ENCODE measurements around the gene C1orf94. TPM values are rescaled to one million over a fixed set of nuclear protein-coding genes. Genes with fewer than 3 reads are reported as not detected.

The C1orf94 gene
- total and polyA plus RNA-seq, 2 of the 8 experiments (the other 6 are each of a cell fraction or from before 2014, with no cell fraction given) = 5.8 to 12.5 TPM

GRCh38 chr1:34165422-34165921, 11.2 kb upstream of the C1orf94 start:
- Histone ChIP-seq H3K4me3 (ENCODE audit: extremely low read depth in 1 of 4, insufficient read depth in 2 of 4, low read depth in 3 of 4, low read length in 4 of 4) (peak overlapping the region; percentile 80 to 90 (median 82)), H3K79me1 (ENCODE audit: low read depth, low read length) (peaks cover 5% of the 10 kb centered on the region; the same call in 1 of the 2 replicates), H3K9me3 (ENCODE audit: insufficient read depth in 2 of 2, low read depth in 1 of 2, low read length in 1 of 2) (no peaks in the 10 kb centered on the region), H4K5ac (ENCODE audit: insufficient read length, low read depth, low read length) (peak overlapping the region; percentile 76), H2AFZ (ENCODE audit: low read length) (0 out of 2 replicates have a peak overlapping the region, but pooled peaks have one; percentile 68), H3K4ac (replicated peaks; ENCODE audit: insufficient read length, low read depth, low read length) (peak overlapping the region; percentile 63), H3K79me2 (ENCODE audit: control insufficient read depth in 1 of 2, insufficient read depth in 2 of 2, low read length in 2 of 2) (peaks cover 5 to 34% of the 10 kb centered on the region in 2 experiments), H4K8ac (ENCODE audit: extremely low read depth, insufficient read depth, low read length) (peak overlapping the region; percentile 52; the same call in 1 of the 2 replicates), H3K14ac (ENCODE audit: insufficient read length) (no peak overlapping the region), H3K23me2 (ENCODE audit: low read depth, low read length) (peaks cover 35% of the 10 kb centered on the region), H2AK5ac (ENCODE audit: low read depth, low read length) (peak overlapping the region; percentile 93; the same call in 1 of the 2 replicates), H3K23ac (ENCODE audit: insufficient read length) (no peak overlapping the region), H3K27me3 (replicated peaks in 1 of 4; ENCODE audit: control insufficient read depth in 3 of 4, extremely low read depth in 1 of 4, insufficient read depth in 3 of 4, low read length in 3 of 4) (no peaks in the 10 kb centered on the region), H2BK5ac (ENCODE audit: low read depth, low read length) (peak overlapping the region; percentile 85; the same call in 1 of the 2 replicates), H2BK15ac (ENCODE audit: low read length) (peak overlapping the region; percentile 98; the same call in 1 of the 2 replicates), H3K27ac (ENCODE audit: low read depth, low read length) (no peak overlapping the region), H2BK120ac (replicated peaks; ENCODE audit: low read depth, low read length) (peak overlapping the region; percentile 52), H4K91ac (replicated peaks; ENCODE audit: insufficient read length, low read length) (peak overlapping the region; percentile 83), H3K18ac (ENCODE audit: extremely low read depth, low read length) (peak overlapping the region; percentile 83; the same call in 1 of the 2 replicates), H3K56ac (replicated peaks; ENCODE audit: insufficient read length, low read depth, low read length) (peak overlapping the region; percentile 77), H4K20me1 (replicated peaks in 1 of 2; ENCODE audit: control insufficient read depth in 1 of 2, insufficient read depth in 2 of 2, low read length in 2 of 2) (peaks cover 2 to 3% of the 10 kb centered on the region in 2 experiments), H3K4me1 (replicated peaks in 1 of 4; ENCODE audit: control insufficient read depth in 3 of 4, insufficient read depth in 4 of 4, low read length in 3 of 4) (peaks cover 5 to 23% (median 12%) of the 10 kb centered on the region in 4 experiments), H2BK12ac (ENCODE audit: low read depth, low read length) (peak overlapping the region; percentile 99; the same call in 1 of the 2 replicates), H3K36me3 (ENCODE audit: control insufficient read depth in 2 of 4, insufficient read depth in 4 of 4, low read length in 3 of 4) (no peaks in the 10 kb centered on the region), H3K4me2 (ENCODE audit: insufficient read depth in 1 of 2, low read depth in 2 of 2, low read length in 2 of 2) (peak overlapping the region; percentile 87 to 97), H3K9ac (replicated peaks in 1 of 4; ENCODE audit: extremely low read depth in 1 of 4, low read depth in 3 of 4, low read length in 3 of 4) (peak overlapping the region in 3 of 4 experiments; percentile 35 to 52 (median 41); a peak in 5 of 7 replicates), H2BK20ac (ENCODE audit: low read length) (peak overlapping the region; percentile 93)
- TF ChIP-seq POLR2AphosphoS5 (IDR thresholded peaks at IDR 0.05; ENCODE audit: low read depth, low read length) = 0 out of 2 replicates have a peak, but pooled peaks have one; percentile 1
- TF ChIP-seq BACH1 (IDR thresholded peaks at IDR 0.05; ENCODE audit: low read length) = no peak
- ChIA-PET CTCF (ENCODE audit: partially characterized antibody) (interaction anchor here (1.3 kb wide), 1 partner anchor 9 kb away, joined by 5 read pairs; no protein-coding TSS in a partner anchor), POLR2A (ENCODE audit: partially characterized antibody) (interaction anchor here (0.7 to 7.0 kb wide), 4 partner anchors 13 to 215 kb away, joined by 3 to 82 read pairs (median 4); partner anchors contain the start of gene C1orf94)
- FAIRE-seq = no peak
- peak in 1 of 2 experiments; percentile 59 for DNase-seq (ENCODE audit: low read depth in 1 of 2, low spot score in 2 of 2)
- 2% methylated on average over 12 of the region's 13 CpGs; no CpG with 5 or more reads in 1 of the 2 experiments for WGBS, 2 experiments (ENCODE audit: extremely low coverage in 1 of 2, insufficient coverage in 1 of 2, insufficient read length in 1 of 2, insufficient replicate concordance in 2 of 2, low coverage in 1 of 2, low lambda C conversion rate in 2 of 2, missing lambda C conversion rate in 1 of 2)

Measured in H1 (cell line).